Measurements from ENCODE around the gene UCN. TPM values are rescaled to one million over a fixed set of nuclear protein-coding genes. Genes with fewer than 3 reads are reported as not detected.
"Not testable (repeated sequence)": the region's sequence is repeated elsewhere in the genome, so short reads cannot be mapped to it uniquely, and the experiment has no call there.

Gene UCN
- 1 to 10 TPM; 1.2 to 1.6 TPM for total RNA-seq
- long read RNA-seq, result 0 reads

- intact Hi-C loops (cut with DNase I), result no loop called here
- peak; percentile 56 for DNase-seq
Observed at GRCh38 chr2:27308359-27308881, at the start of gene UCN. TSS of gene UCN (minus strand) at chr2:27308445. CDS start at chr2:27307895, 550 bp downstream.

GRCh38 chr2:27356382-27357181 lies 48.3 kb upstream of the UCN start, which contains the start of gene GTF3C2:
TSS of gene GTF3C2 (minus strand) at chr2:27356764. CDS start at chr2:27343554, 13,210 bp downstream.
- DNase-seq (peak; percentile 96), ATAC-seq (peak; percentile 97 to 98)
- intact Hi-C loops (cut with DNase I), result no loop called here

More at GRCh38 chr2:27308359-27308881, at the start of gene UCN:
- peak; percentile 22 to 38 for ATAC-seq

GRCh38 chr2:27356056-27356381 lies 47.8 kb upstream of the UCN start:
- DNase-seq (peak; percentile 42), ATAC-seq (peak; percentile 5 to 10)
- intact Hi-C loops (cut with DNase I), result no loop called here

GRCh38 chr2:27354597-27354927 lies 46.3 kb upstream of the UCN start:
- ATAC-seq (no peak), DNase-seq (no peak)
- intact Hi-C loops (cut with DNase I), result no loop called here

GRCh38 chr2:27353762-27354596 lies 45.7 kb upstream of the UCN start:
- intact Hi-C loops (cut with DNase I), result no loop called here
- DNase-seq, result no peak
- ATAC-seq, result no peak

- ATAC-seq; DNase-seq; intact Hi-C loops (cut with DNase I): not testable (repeated sequence)
Observed at GRCh38 chr2:27353386-27353761, 45.1 kb upstream of the UCN start.

- no peak for ATAC-seq
- intact Hi-C loops (cut with DNase I), result no loop called here
- DNase-seq, result no peak
Observed at GRCh38 chr2:27351802-27352598, 43.8 kb upstream of the UCN start.

GRCh38 chr2:27350106-27350693 lies 42.0 kb upstream of the UCN start:
- no peak for ATAC-seq

GRCh38 chr2:27347641-27348040 lies 39.4 kb upstream of the UCN start:
- DNase-seq (no peak), ATAC-seq (no peak)
- intact Hi-C loops (cut with DNase I), result no loop called here

More at GRCh38 chr2:27350106-27350693, 42.0 kb upstream of the UCN start:
- no peak for DNase-seq
- intact Hi-C loops (cut with DNase I), result no loop called here

GRCh38 chr2:27336173-27336572 lies 27.9 kb upstream of the UCN start:
- ATAC-seq (no peak), DNase-seq (no peak)
- intact Hi-C loops (cut with DNase I), result no loop called here

GRCh38 chr2:27335311-27335710 lies 27.1 kb upstream of the UCN start:
- DNase-seq (no peak), ATAC-seq (no peak)
- intact Hi-C loops (cut with DNase I), result no loop called here

- DNase-seq (no peak), ATAC-seq (no peak)
- intact Hi-C loops (cut with DNase I), result loop anchor here in 1 of 2 donors (5.0 kb wide), 1 partner anchor 43 kb away; no protein-coding TSS in a partner anchor
Observed at GRCh38 chr2:27324720-27325119, 16.5 kb upstream of the UCN start.

- ATAC-seq (peak in 1 of 2 donors; percentile 10), DNase-seq (no peak)
- intact Hi-C loops (cut with DNase I), result loop anchor here in 1 of 2 donors (5.0 kb wide), 1 partner anchor 44 kb away; no protein-coding TSS in a partner anchor
Observed at GRCh38 chr2:27323596-27324285, 15.5 kb upstream of the UCN start.

GRCh38 chr2:27322766-27323595 lies 14.7 kb upstream of the UCN start, which contains the start of gene MPV17:
TSS of gene MPV17 (minus strand) at chr2:27323097. CDS start at chr2:27322517, 580 bp downstream.
- DNase-seq, result peak; percentile 95
- intact Hi-C loops (cut with DNase I), result loop anchor here in 1 of 2 donors (5.0 kb wide), 1 partner anchor 44 kb away; no protein-coding TSS in a partner anchor
- ATAC-seq, result peak; percentile 94 to 98

GRCh38 chr2:27322301-27322765 lies 14.1 kb upstream of the UCN start:
- DNase-seq (peak; percentile 35), ATAC-seq (peak; percentile 6 to 30)
- intact Hi-C loops (cut with DNase I), result loop anchor here in 1 of 2 donors (5.0 kb wide), 1 partner anchor 45 kb away; no protein-coding TSS in a partner anchor

GRCh38 chr2:27320958-27321543 lies 12.8 kb upstream of the UCN start:
- intact Hi-C loops (cut with DNase I), result loop anchor here in 1 of 2 donors (5.0 kb wide), 1 partner anchor 46 kb away; no protein-coding TSS in a partner anchor
- DNase-seq (peak; percentile 84), ATAC-seq (peak; percentile 63 to 84)
